ENCODE measurements around the gene YIPF6.
"Not testable (repeated sequence)": the region's sequence is repeated elsewhere in the genome, so short reads cannot be mapped to it uniquely, and the experiment has no call there.

Gene YIPF6

GRCh38 chrX:68511255-68511654 is 12.4 kb downstream of the YIPF6 start:
- no peak overlapping the region for H3K27ac ChIP-seq (ENCODE audit: poor library complexity, severe bottlenecking)
- DNase-seq (ENCODE audit: low spot score) (no peak), ATAC-seq (ENCODE audit: low read depth) (no peak)
- no peaks in the 10 kb centered on the region for H3K27me3 ChIP-seq (ENCODE audit: insufficient read depth, poor library complexity, severe bottlenecking)
- H3K9me3 ChIP-seq (ENCODE audit: severe bottlenecking), result no peaks in the 10 kb centered on the region
- no peaks in the 10 kb centered on the region for H3K4me1 ChIP-seq (ENCODE audit: insufficient read depth, poor library complexity, severe bottlenecking)
- peaks cover 42% of the 10 kb centered on the region for H3K36me3 ChIP-seq (ENCODE audit: low read depth)
- TF ChIP-seq, protein P1, sequence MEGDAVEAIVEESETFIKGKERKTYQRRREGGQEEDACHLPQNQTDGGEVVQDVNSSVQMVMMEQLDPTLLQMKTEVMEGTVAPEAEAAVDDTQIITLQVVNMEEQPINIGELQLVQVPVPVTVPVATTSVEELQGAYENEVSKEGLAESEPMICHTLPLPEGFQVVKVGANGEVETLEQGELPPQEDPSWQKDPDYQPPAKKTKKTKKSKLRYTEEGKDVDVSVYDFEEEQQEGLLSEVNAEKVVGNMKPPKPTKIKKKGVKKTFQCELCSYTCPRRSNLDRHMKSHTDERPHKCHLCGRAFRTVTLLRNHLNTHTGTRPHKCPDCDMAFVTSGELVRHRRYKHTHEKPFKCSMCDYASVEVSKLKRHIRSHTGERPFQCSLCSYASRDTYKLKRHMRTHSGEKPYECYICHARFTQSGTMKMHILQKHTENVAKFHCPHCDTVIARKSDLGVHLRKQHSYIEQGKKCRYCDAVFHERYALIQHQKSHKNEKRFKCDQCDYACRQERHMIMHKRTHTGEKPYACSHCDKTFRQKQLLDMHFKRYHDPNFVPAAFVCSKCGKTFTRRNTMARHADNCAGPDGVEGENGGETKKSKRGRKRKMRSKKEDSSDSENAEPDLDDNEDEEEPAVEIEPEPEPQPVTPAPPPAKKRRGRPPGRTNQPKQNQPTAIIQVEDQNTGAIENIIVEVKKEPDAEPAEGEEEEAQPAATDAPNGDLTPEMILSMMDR (IDR thresholded peaks at IDR 0.05; ENCODE audit: poor library complexity, severe bottlenecking), result peak; percentile 72
- H3K4me3 ChIP-seq (ENCODE audit: severe bottlenecking), result no peak overlapping the region

GRCh38 chrX:68524680-68525079 is 25.8 kb downstream of the YIPF6 start:
- not testable (repeated sequence) for H3K9me3 ChIP-seq (ENCODE audit: severe bottlenecking); H3K27me3 ChIP-seq (ENCODE audit: insufficient read depth, poor library complexity, severe bottlenecking); H3K27ac ChIP-seq (ENCODE audit: poor library complexity, severe bottlenecking); H3K4me3 ChIP-seq (ENCODE audit: severe bottlenecking); ATAC-seq (ENCODE audit: low read depth); DNase-seq (ENCODE audit: low spot score); H3K4me1 ChIP-seq (ENCODE audit: insufficient read depth, poor library complexity, severe bottlenecking)
- H3K36me3 ChIP-seq (ENCODE audit: low read depth), result peaks cover 30% of the 10 kb centered on the region; the same call in 1 of the 2 replicates

DNA sequence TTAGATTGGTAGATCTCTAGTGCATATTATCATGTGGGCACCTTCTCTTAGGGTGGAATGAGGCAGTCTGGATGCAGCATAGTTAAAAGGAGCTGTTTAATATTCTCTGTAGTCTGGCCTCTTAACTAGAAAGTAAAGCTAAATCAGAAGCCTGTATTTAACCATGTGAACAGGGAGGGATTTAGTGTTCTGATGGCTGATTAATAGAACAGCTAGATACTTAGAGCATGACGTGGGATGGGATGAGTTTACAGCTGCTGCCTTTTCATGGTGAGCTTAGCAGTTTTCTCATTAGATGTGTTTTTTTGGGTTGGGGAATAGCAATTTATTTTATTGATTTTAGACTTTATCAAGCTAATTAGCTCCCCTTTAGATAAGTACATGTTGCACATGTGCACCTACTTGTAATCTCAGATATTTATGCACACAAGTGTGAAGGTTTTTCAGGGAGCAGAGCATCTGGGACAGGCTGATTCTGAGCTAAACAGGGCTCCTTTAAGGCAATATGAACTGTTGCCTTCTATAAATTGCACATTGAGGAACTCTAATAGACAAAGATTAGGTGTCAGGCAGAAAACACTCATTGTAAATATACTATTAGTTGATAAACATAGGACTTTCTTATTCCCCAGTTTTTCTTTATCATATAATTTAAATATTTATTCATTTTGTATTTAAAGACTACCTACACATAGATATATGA is 34.1 kb downstream of the YIPF6 start:
- Histone ChIP-seq H3K27ac (ENCODE audit: poor library complexity, severe bottlenecking) (no peak overlapping the region), H3K4me1 (ENCODE audit: insufficient read depth, poor library complexity, severe bottlenecking) (no peaks in the 10 kb centered on the region), H3K36me3 (ENCODE audit: low read depth) (peaks cover 7% of the 10 kb centered on the region), H3K27me3 (ENCODE audit: insufficient read depth, poor library complexity, severe bottlenecking) (no peaks in the 10 kb centered on the region), H3K9me3 (ENCODE audit: severe bottlenecking) (no peaks in the 10 kb centered on the region), H3K4me3 (ENCODE audit: severe bottlenecking) (no peak overlapping the region)
- DNase-seq (ENCODE audit: low spot score) (no peak), ATAC-seq (ENCODE audit: low read depth) (no peak)
- TF ChIP-seq, protein P1 (IDR thresholded peaks at IDR 0.05; ENCODE audit: poor library complexity, severe bottlenecking), result no peak

DNA sequence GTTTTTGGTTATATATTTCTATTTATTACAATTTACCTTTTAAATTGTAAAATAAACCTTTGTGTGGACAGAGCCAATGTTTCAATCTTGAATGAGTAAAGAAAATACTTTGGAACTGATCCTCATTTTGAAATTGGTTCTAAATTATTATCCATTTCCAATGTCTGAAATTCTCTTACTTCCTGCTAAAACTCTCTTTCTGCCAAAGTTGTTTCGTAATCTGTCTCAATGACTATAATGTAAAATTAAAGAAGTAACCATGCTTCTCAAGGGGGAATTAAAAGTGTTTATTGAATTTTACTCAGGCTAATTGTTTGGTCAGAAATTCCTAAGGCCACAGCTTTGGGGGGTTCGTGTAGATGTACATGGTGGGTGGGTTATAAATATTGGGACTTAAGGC is 34.8 kb downstream of the YIPF6 start:
- ATAC-seq (ENCODE audit: low read depth) (no peak), DNase-seq (ENCODE audit: low spot score) (no peak)
- Histone ChIP-seq H3K9me3 (ENCODE audit: severe bottlenecking) (no peaks in the 10 kb centered on the region), H3K27ac (ENCODE audit: poor library complexity, severe bottlenecking) (no peak overlapping the region), H3K4me3 (ENCODE audit: severe bottlenecking) (no peak overlapping the region), H3K27me3 (ENCODE audit: insufficient read depth, poor library complexity, severe bottlenecking) (no peaks in the 10 kb centered on the region), H3K36me3 (ENCODE audit: low read depth) (peaks cover 7% of the 10 kb centered on the region), H3K4me1 (ENCODE audit: insufficient read depth, poor library complexity, severe bottlenecking) (no peaks in the 10 kb centered on the region)
- TF ChIP-seq, protein P1 (IDR thresholded peaks at IDR 0.05; ENCODE audit: poor library complexity, severe bottlenecking), result no peak

GRCh38 chrX:68534691-68535090 is 35.8 kb downstream of the YIPF6 start:
- Histone ChIP-seq H3K4me3 (ENCODE audit: severe bottlenecking) (no peak overlapping the region), H3K36me3 (ENCODE audit: low read depth) (peaks cover 7% of the 10 kb centered on the region), H3K4me1 (ENCODE audit: insufficient read depth, poor library complexity, severe bottlenecking) (no peaks in the 10 kb centered on the region), H3K27ac (ENCODE audit: poor library complexity, severe bottlenecking) (no peak overlapping the region), H3K9me3 (ENCODE audit: severe bottlenecking) (no peaks in the 10 kb centered on the region), H3K27me3 (ENCODE audit: insufficient read depth, poor library complexity, severe bottlenecking) (no peaks in the 10 kb centered on the region)
- DNase-seq (ENCODE audit: low spot score) (no peak), ATAC-seq (ENCODE audit: low read depth) (no peak)
- TF ChIP-seq, protein P1 (IDR thresholded peaks at IDR 0.05; ENCODE audit: poor library complexity, severe bottlenecking), result no peak
